Mesenchymal stem cell (in vitro differentiated cells and primary cell): Measurements from ENCODE around the gene NEK5.

Source experiments
- DNase-seq: peaks from one replicate; pipeline ENCODE4 v3.0.0-alpha.2; 2013
- H2AFZ ChIP-seq: one replicate; pipeline ENCODE4 v1.6.1; 2013; ENCODE audit warnings: low read depth, mild to moderate bottlenecking, control low read depth, inconsistent platforms, low read length, moderate library complexity
- H2AK5ac ChIP-seq: 2 replicates; pipeline ENCODE4 v1.6.1; 2013; ENCODE audit warnings: low read length, moderate library complexity, mild to moderate bottlenecking, inconsistent platforms; ENCODE audit not compliant: severe bottlenecking
- H2BK120ac ChIP-seq: one replicate; pipeline ENCODE4 v1.6.1; 2013; ENCODE audit warnings: low read depth, mild to moderate bottlenecking, inconsistent platforms, low read length, moderate library complexity
- H2BK12ac ChIP-seq, 2 experiments: one replicate each; pipeline ENCODE4 v1.6.1; 2013; ENCODE audit warnings: inconsistent platforms in 2 of 2, low read length in 2 of 2, mild to moderate bottlenecking in 2 of 2, moderate library complexity in 2 of 2, control low read depth in 1 of 2
- H2BK15ac ChIP-seq: one replicate; pipeline ENCODE4 v1.6.1; 2013; ENCODE audit warnings: mild to moderate bottlenecking, low read depth, inconsistent platforms; ENCODE audit not compliant: poor library complexity, severe bottlenecking
- H2BK5ac ChIP-seq: 2 replicates; pipeline ENCODE4 v1.6.1; 2013; ENCODE audit warnings: low read depth, mild to moderate bottlenecking, low read length, control low read depth, inconsistent platforms; ENCODE audit not compliant: poor library complexity, severe bottlenecking
- H3K14ac ChIP-seq, 2 experiments: one replicate each; pipeline ENCODE4 v1.6.1; 2013; ENCODE audit warnings: inconsistent platforms in 2 of 2, low read length in 2 of 2, control low read depth in 1 of 2, mild to moderate bottlenecking in 1 of 2, moderate library complexity in 1 of 2
- H3K18ac ChIP-seq, 2 experiments: one replicate each; pipeline ENCODE4 v1.6.1; 2013; ENCODE audit warnings: inconsistent platforms in 2 of 2, low read length in 2 of 2, control low read depth in 1 of 2, low read depth in 1 of 2, mild to moderate bottlenecking in 1 of 2
- H3K23ac ChIP-seq, 2 experiments: one replicate each; pipeline ENCODE4 v1.6.1; 2013; ENCODE audit warnings: inconsistent platforms in 2 of 2, low read length in 2 of 2, mild to moderate bottlenecking in 2 of 2, moderate library complexity in 2 of 2, control low read depth in 1 of 2
- H3K27ac ChIP-seq: 2 replicates; pipeline ENCODE4 v1.5.1; 2013; ENCODE audit warnings: mild to moderate bottlenecking, moderate library complexity, low read length, control low read depth, inconsistent platforms; ENCODE audit not compliant: poor library complexity, severe bottlenecking
- H3K27me3 ChIP-seq, 2 experiments: 2 replicates each; pipeline versions ENCODE4 v1.6.1 to v1.7.0; 2013; ENCODE audit warnings: low read length in 2 of 2, mild to moderate bottlenecking in 2 of 2, moderate library complexity in 2 of 2, control low read depth in 1 of 2, inconsistent platforms in 1 of 2; ENCODE audit not compliant: control insufficient read depth in 1 of 2, insufficient read depth in 1 of 2
- H3K36me3 ChIP-seq, 2 experiments: 2 replicates each; pipeline versions ENCODE4 v1.6.1 to v1.7.0; 2013; ENCODE audit warnings: low read length in 2 of 2, control low read depth in 1 of 2, inconsistent platforms in 1 of 2, low read depth in 1 of 2, mild to moderate bottlenecking in 1 of 2; ENCODE audit not compliant: insufficient read depth in 2 of 2, control insufficient read depth in 1 of 2
- H3K4ac ChIP-seq, 2 experiments: one replicate each; pipeline ENCODE4 v1.6.1; 2013; ENCODE audit warnings: inconsistent platforms in 2 of 2, low read length in 2 of 2, mild to moderate bottlenecking in 2 of 2, moderate library complexity in 2 of 2, control low read depth in 1 of 2, low read depth in 1 of 2
- H3K4me1 ChIP-seq: 2 replicates; pipeline ENCODE4 v1.6.1; 2013; ENCODE audit warnings: low read depth, low read length, control low read depth; ENCODE audit not compliant: control insufficient read depth, insufficient read depth
- H3K4me2 ChIP-seq: 2 replicates; pipeline ENCODE4 v1.6.1; 2013; ENCODE audit warnings: low read length, mild to moderate bottlenecking, inconsistent platforms; ENCODE audit not compliant: poor library complexity, severe bottlenecking
- H3K4me3 ChIP-seq, 2 experiments: 2 replicates each; pipeline versions ENCODE4 v1.5.1 to v1.7.0; 2013; ENCODE audit warnings: low read length in 2 of 2, mild to moderate bottlenecking in 2 of 2, control low read depth in 1 of 2, low read depth in 1 of 2; ENCODE audit not compliant: insufficient read depth in 1 of 2
- H3K79me1 ChIP-seq: replicated peaks from 2 replicates; pipeline ENCODE4 v1.6.1; 2013; ENCODE audit warnings: mild to moderate bottlenecking, control low read depth, low read length, inconsistent platforms; ENCODE audit not compliant: poor library complexity, severe bottlenecking
- H3K9ac ChIP-seq: 2 replicates; pipeline ENCODE4 v1.7.0; 2013; ENCODE audit warnings: mild to moderate bottlenecking, low read length, moderate library complexity
- H3K9me3 ChIP-seq: 2 replicates; pipeline ENCODE4 v1.7.0; 2013; ENCODE audit warnings: mild to moderate bottlenecking, low read length; ENCODE audit not compliant: control insufficient read depth
- H4K8ac ChIP-seq: one replicate; pipeline ENCODE4 v1.6.1; 2013; ENCODE audit warnings: inconsistent platforms, mild to moderate bottlenecking, low read length, moderate library complexity
- H4K91ac ChIP-seq: one replicate; pipeline ENCODE4 v1.6.1; 2013; ENCODE audit warnings: mild to moderate bottlenecking, low read length, inconsistent platforms
- WGBS: methylation state at CpG from one replicate; pipeline ENCODE4 v1.1.7; 2013; ENCODE audit warnings: mixed read lengths; 5-methylcytosine and 5-hydroxymethylcytosine counted together

Gene NEK5

DNA sequence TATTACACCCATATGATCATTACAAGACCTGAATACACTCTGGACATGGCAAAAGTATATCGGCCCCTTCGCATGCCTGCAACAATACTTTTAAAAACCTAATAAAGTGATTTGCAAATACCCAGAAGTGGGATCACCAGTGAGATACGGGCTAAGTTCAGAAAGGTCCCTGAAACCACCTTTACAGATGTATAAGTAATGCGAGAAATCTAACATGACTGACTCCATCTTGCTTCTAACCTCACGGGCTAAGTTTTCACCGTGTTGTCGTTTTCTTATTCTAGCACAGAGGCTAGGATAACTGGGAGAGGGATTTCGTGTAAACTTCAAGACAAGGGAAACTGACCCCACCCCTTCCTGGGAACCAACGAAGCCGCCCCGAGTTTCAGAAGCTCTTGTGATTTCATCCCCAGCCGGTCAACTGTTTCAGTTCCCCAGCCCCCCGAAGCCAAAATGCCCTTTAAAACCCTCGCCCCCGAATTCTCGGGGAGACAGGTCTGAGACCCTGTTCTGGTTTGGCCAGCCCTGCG, 29.8 kb upstream of the NEK5 start:
- H2BK120ac ChIP-seq = peak overlapping the region; percentile 92
- H2BK15ac ChIP-seq = no peak overlapping the region
- peak overlapping the region; percentile 54 to 86 for H3K18ac ChIP-seq
- H3K4me2 ChIP-seq = peak overlapping the region; percentile 83
- peak overlapping the region; percentile 98 for H4K91ac ChIP-seq
- peaks cover 9% of the 10 kb centered on the region for H3K4me1 ChIP-seq
- peak overlapping the region in 1 of 2 experiments; percentile 23 for H2BK12ac ChIP-seq
- peak; percentile 61 for DNase-seq
- peak overlapping the region; percentile 92 for H4K8ac ChIP-seq
- peak overlapping the region; percentile 93 for H3K9ac ChIP-seq
- no peak overlapping the region for H2BK5ac ChIP-seq
- H3K4ac ChIP-seq = peak overlapping the region; percentile 6 to 87
- peak overlapping the region; percentile 15 for H3K27ac ChIP-seq
- no peak overlapping the region for H2AK5ac ChIP-seq
- peaks cover 12% of the 10 kb centered on the region for H3K79me1 ChIP-seq
- H3K36me3 ChIP-seq = no peaks in the 10 kb centered on the region
- no peak overlapping the region for H3K14ac ChIP-seq
- WGBS = 23% methylated on average over 14 of the region's 17 CpGs
- no peak overlapping the region for H2AFZ ChIP-seq
- H3K9me3 ChIP-seq = no peaks in the 10 kb centered on the region
- H3K23ac ChIP-seq = no peak overlapping the region
- H3K27me3 ChIP-seq = no peaks in the 10 kb centered on the region
- peak overlapping the region; percentile 78 to 84 for H3K4me3 ChIP-seq

DNA sequence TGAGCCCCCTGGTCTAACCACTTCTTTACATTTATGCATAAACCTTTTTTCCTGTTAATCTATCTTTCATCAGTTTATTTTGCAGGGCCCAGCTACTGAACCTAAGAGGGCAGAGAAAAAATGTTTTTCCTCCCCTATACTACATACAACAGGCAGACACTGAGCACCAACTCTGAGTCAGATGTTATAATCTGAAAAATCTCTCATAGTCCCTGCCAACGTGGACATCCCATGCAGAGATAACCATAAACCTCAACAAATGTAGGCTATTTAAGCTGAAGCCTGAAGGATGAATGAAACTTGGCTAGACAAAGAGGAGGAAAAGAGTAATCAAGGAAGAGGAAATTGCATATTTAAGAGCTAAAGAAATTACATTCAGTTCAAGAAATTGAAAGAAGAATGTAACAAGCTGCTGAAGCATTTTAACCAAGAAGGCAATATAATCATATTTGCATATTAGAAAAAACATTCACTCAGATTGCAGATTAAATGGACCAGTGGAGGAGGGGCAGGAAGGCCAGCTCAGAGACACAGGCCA, 27.9 kb upstream of the NEK5 start:
- Histone ChIP-seq H2AFZ (no peak overlapping the region), H3K14ac (no peak overlapping the region), H3K4me2 (no peak overlapping the region), H3K4ac (no peak overlapping the region), H3K18ac (no peak overlapping the region), H3K4me1 (peaks cover 6% of the 10 kb centered on the region), H2AK5ac (no peak overlapping the region), H4K91ac (no peak overlapping the region), H3K36me3 (peaks cover 0 to 8% of the 10 kb centered on the region in 2 experiments), H2BK5ac (no peak overlapping the region), H3K9ac (no peak overlapping the region), H2BK12ac (no peak overlapping the region), H2BK120ac (no peak overlapping the region), H3K27me3 (no peaks in the 10 kb centered on the region), H3K27ac (no peak overlapping the region), H3K79me1 (peaks cover 12% of the 10 kb centered on the region), H3K4me3 (no peak overlapping the region), H3K23ac (no peak overlapping the region), H4K8ac (no peak overlapping the region), H2BK15ac (no peak overlapping the region), H3K9me3 (no peaks in the 10 kb centered on the region)
- DNase-seq = peak; percentile 22
- no CpG with 5 or more reads among the region's 1 CpG for WGBS

DNA sequence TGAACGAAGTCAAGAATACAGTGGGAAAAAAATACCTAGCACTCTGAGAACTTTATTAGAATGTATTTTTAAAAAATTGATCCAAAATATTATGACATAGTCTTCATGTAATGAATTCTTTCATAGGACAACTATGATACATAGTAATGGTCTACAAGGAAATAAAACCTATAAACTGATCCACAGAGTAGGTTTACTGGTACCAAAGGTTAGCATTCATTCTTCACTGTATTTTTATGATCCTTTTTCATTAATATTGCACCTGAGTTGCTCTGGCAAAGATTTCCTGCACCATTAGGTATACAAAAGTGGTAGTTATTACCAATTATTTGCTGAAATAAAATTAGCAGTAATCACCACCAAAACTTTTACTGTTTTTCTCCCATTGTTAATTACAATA, 26.3 kb upstream of the NEK5 start:
- Histone ChIP-seq H3K27ac (no peak overlapping the region), H2AFZ (no peak overlapping the region), H2BK120ac (no peak overlapping the region), H2BK5ac (no peak overlapping the region), H3K4me2 (no peak overlapping the region), H4K91ac (no peak overlapping the region), H3K4me3 (no peak overlapping the region), H4K8ac (no peak overlapping the region), H3K23ac (no peak overlapping the region), H2BK15ac (no peak overlapping the region), H3K36me3 (peaks cover 3 to 24% of the 10 kb centered on the region in 2 experiments), H3K4ac (no peak overlapping the region), H2AK5ac (no peak overlapping the region), H3K9me3 (no peaks in the 10 kb centered on the region), H2BK12ac (no peak overlapping the region), H3K14ac (no peak overlapping the region), H3K18ac (no peak overlapping the region), H3K27me3 (no peaks in the 10 kb centered on the region), H3K9ac (no peak overlapping the region), H3K4me1 (peaks cover 3% of the 10 kb centered on the region), H3K79me1 (peaks cover 12% of the 10 kb centered on the region)
- no peak for DNase-seq
- WGBS = no CpG with 5 or more reads among the region's 1 CpG

DNA sequence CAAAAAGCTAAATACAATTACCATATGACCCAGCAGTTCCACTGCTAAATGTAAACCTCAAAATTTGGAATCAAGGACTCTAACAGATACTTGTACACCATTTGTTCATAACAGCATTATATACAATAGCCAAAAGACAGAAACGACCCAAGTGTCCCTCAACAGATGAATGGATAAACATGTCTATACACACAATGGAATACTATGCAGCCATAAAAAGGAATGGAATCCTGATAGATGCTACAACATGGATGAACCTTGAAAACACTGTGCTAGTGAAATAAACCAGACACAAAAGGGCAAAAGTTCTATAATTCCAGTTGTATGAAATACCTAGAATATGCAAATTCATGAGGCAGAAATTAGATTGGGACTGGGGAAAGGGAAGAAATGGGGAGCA, 18.4 kb upstream of the NEK5 start:
- H3K27ac ChIP-seq = no peak overlapping the region
- H3K9ac ChIP-seq = no peak overlapping the region
- H3K36me3 ChIP-seq = peaks cover 6 to 48% of the 10 kb centered on the region in 2 experiments
- no peak overlapping the region for H3K18ac ChIP-seq
- H2BK120ac ChIP-seq = no peak overlapping the region
- H3K4ac ChIP-seq = no peak overlapping the region
- no peak overlapping the region for H2BK12ac ChIP-seq
- H3K4me1 ChIP-seq = no peaks in the 10 kb centered on the region
- H3K4me3 ChIP-seq = no peak overlapping the region
- no peak overlapping the region for H2BK15ac ChIP-seq
- no peaks in the 10 kb centered on the region for H3K27me3 ChIP-seq
- H4K8ac ChIP-seq = no peak overlapping the region
- no peak overlapping the region for H2AK5ac ChIP-seq
- H3K79me1 ChIP-seq = no peaks in the 10 kb centered on the region
- H4K91ac ChIP-seq = no peak overlapping the region
- H3K23ac ChIP-seq = no peak overlapping the region
- H3K14ac ChIP-seq = no peak overlapping the region
- DNase-seq = no peak
- no peak overlapping the region for H3K4me2 ChIP-seq
- H3K9me3 ChIP-seq = no peaks in the 10 kb centered on the region
- H2BK5ac ChIP-seq = no peak overlapping the region
- no peak overlapping the region for H2AFZ ChIP-seq
- 91% methylated on average over 1 of the region's 1 CpG for WGBS
